GM10248 (cell line): Measurements from ENCODE around the gene FYB2.

Experiments
- CTCF ChIA-PET: fragments of 300-600 bp; sonication (Branson Sonifier 250); formaldehyde crosslinking; extraction: SDS; loops from one replicate; lab custom pipeline; 2021; ENCODE audit warnings: antibody characterized with exemption; lab: Yijun Ruan, JAX
- POLR2A ChIA-PET: fragments of 350-650 bp; sonication (Branson Sonifier 250); formaldehyde crosslinking; extraction: SDS; loops from one replicate; lab custom pipeline; 2020; ENCODE audit warnings: antibody characterized with exemption; lab: Yijun Ruan, JAX
- DNase-seq: peaks from one replicate; pipeline ENCODE4 v3.0.0; 2012; ENCODE audit errors: extremely low spot score
- TF ChIP-seq, protein P1 (sequence below): IDR thresholded peaks from 2 replicates; pipeline ENCODE4 v1.5.1; 2012; ENCODE audit warnings: mild to moderate bottlenecking, low read depth; ENCODE audit errors: extremely low read depth, missing control alignments, control extremely low read depth

FYB2 gene, protein sequence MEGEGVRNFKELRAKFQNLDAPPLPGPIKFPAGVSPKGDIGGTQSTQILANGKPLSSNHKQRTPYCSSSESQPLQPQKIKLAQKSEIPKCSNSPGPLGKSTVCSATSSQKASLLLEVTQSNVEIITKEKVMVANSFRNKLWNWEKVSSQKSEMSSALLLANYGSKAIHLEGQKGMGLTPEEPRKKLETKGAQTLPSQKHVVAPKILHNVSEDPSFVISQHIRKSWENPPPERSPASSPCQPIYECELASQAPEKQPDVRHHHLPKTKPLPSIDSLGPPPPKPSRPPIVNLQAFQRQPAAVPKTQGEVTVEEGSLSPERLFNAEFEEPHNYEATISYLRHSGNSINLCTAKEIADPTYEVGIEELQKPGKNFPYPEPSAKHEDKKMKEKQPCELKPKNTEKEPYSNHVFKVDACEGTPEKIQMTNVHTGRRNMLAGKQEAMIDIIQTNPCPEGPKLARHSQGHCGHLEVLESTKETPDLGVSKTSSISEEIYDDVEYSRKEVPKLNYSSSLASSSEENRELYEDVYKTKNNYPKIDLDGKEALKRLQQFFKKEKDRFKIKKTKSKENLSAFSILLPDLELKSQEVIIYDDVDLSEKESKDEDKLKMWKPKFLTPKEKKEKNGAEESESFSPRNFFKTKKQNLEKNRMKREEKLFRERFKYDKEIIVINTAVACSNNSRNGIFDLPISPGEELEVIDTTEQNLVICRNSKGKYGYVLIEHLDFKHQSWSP

DNA sequence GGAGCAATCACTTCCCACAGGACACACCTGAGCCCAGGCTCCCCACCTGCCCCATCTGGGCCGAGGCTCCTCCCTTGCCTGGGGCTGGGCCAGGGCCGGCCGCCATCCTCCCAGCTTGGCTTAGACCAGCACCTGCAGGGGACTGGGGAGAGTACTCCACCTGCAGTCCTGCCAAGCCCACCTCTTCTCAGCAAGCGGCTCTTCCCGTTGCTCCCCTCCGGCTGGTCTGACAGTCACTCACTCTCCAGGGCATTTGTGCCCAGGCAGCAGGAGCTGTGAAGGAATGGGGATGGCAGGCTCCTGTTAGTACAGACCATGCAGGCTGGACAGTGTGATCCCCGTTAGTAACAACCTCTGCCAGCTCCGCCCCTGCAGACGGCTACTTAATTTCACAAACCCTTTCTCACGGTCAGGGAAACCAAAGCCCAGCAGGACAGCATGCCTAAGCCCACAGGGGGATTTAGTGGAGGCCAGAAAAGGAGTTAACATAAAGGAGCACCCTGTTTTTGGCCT is at the start of gene FYB2:
Gene FYB2 (minus strand): TSS at position 18 of the 513 bp plus-strand sequence. CDS start 114 bp downstream, outside the sequence.
- DNase-seq: no peak
- POLR2A ChIA-PET: no interaction called here
- TF ChIP-seq, protein P1, sequence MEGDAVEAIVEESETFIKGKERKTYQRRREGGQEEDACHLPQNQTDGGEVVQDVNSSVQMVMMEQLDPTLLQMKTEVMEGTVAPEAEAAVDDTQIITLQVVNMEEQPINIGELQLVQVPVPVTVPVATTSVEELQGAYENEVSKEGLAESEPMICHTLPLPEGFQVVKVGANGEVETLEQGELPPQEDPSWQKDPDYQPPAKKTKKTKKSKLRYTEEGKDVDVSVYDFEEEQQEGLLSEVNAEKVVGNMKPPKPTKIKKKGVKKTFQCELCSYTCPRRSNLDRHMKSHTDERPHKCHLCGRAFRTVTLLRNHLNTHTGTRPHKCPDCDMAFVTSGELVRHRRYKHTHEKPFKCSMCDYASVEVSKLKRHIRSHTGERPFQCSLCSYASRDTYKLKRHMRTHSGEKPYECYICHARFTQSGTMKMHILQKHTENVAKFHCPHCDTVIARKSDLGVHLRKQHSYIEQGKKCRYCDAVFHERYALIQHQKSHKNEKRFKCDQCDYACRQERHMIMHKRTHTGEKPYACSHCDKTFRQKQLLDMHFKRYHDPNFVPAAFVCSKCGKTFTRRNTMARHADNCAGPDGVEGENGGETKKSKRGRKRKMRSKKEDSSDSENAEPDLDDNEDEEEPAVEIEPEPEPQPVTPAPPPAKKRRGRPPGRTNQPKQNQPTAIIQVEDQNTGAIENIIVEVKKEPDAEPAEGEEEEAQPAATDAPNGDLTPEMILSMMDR: no peak
- CTCF ChIA-PET: interaction anchor here (1.0 to 4.0 kb wide), 8 partner anchors 11 to 61 kb away, joined by 3 to 46 read pairs (median 12); no protein-coding TSS in a partner anchor

DNA sequence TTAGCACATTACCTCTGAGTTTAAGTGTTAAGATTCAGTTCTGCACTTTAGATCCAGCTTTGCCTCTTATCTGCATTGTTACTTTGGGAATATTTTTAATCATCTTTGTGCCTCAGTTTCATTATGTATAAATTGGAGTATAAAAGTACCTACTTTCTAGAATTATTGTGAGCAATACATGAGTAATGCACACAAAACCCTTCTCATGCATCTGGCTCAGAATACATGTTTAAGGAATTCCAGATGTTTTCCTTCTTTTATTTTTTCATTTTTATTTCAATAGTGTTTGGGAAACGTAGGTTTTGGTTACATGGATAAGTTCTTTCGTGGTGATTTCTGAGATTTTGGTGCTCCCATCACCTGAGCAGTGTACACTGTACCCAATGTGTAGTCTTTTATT is 49.6 kb upstream of the FYB2 start:
- ChIA-PET CTCF (no interaction called here), POLR2A (no interaction called here)
- TF ChIP-seq, protein P1: no peak
- DNase-seq: no peak

DNA sequence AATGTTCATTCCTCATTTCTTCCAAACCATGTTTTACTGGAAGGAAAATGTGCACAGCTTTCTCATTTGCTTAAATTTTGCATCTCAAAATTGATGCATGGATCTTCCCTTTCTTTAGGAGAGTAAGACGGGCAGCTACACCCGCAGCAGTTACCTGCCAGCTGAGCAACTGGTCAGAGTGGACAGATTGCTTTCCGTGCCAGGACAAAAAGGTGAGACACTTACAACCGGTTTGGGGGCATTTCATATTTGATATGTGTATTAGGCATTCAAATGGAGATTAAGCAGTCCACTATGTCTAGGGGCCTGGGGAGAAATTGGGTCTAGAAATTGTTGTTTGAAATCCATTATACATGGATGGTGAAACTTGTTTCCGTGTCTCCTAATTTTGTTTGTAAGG is 48.3 kb upstream of the FYB2 start:
- TF ChIP-seq, protein P1: no peak
- no peak for DNase-seq
- ChIA-PET CTCF (no interaction called here), POLR2A (no interaction called here)

DNA sequence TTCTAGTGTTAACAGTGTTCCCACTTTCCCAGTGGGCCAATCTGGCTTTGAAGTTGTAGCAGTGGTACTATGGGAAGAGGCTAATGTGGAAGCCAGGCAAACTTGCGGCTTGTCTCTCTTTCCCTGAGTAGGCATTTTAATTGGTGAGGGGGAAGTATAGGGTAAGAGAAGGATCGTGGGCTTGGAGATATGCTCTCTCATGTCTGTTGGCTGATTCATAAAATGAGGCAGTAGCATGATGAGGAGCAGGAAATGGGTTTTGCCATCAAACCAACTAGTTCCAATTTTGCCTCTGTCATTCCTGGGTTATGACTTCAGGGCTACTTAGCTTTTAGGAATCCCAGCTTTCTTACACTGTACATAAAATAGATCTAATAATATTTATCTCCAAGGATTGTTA is 47.5 kb upstream of the FYB2 start:
- TF ChIP-seq, protein P1: no peak
- POLR2A ChIA-PET: no interaction called here
- DNase-seq: no peak
- CTCF ChIA-PET: no interaction called here

DNA sequence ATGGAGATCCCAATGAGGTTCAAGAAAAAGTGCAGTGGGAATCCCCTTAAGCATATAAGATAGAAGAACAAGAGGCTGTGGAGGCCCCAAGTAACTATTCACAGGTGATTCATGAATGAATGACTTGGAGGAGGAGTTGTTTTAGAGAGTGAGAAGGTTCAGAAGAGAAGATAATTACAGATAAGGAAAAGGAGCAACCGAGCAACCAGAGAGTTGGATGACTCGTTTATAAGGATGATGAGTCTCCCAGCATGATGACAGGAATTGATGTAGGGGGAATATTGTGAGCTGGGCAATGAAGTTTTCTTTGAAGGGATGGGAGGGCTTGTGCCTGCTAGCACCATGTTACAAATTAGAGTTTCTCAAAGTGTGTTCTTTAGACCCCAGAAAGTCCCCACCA is 45.2 kb upstream of the FYB2 start:
- TF ChIP-seq, protein P1: no peak
- CTCF ChIA-PET: no interaction called here
- no peak for DNase-seq
- POLR2A ChIA-PET: no interaction called here

DNA sequence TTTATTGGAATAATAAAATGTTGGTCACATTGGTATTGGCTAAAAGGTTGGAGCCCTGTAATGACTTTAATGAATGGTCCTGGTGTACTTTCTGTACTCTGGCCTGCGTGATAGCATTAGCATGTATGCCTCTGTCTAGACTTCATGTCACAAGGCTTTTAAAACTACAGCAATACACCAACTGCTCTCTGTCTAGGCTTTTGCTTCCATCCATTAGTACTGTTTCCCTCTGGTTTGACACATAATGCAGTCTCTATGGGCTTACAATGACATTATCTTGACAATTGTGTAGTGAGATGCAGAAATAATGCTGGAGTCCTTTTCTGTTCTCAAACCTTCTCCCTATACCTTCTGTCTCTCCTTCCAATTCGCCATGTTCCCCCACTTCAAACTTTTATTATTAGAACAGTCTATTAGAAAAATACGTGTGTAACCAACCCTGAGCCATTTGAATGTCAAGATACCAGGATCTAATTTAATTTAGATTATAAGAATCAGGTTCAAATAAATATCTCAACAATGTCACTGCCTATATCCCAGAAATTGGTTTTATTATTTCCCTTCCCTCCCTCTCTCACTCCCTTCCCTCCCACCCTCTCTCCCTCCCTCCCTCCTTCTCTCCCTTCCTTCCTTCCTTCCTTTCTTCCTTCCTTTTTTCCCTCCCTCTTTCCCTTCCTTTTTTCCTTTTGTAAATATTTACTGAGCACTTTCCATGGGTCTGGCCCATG is 44.2 kb upstream of the FYB2 start:
- TF ChIP-seq, protein P1: no peak
- CTCF ChIA-PET: no interaction called here
- DNase-seq: no peak
- POLR2A ChIA-PET: no interaction called here
